WTC11 (cell line): Measurements from ENCODE around the gene CACNA1C. TPM values are rescaled to one million over a fixed set of nuclear protein-coding genes. Genes with fewer than 3 reads are reported as not detected.

ENCODE experiments used
- ATAC-seq: fragments of 200-7000 bp; cut with Tn5 transposase; 2 replicates; pipeline ENCODE4 v1.10.0; 2021; ENCODE audit warnings: mild to moderate bottlenecking, moderate library complexity
- CTCF ChIA-PET: fragments of 300-600 bp; sonication (Branson Sonifier 250); formaldehyde crosslinking; loops from one replicate; lab custom pipeline; 2021; ENCODE audit warnings: antibody characterized with exemption; lab: Charles Lee
- POLR2A ChIA-PET: fragments of 350-600 bp; sonication (Branson Sonifier 250); formaldehyde crosslinking; loops from one replicate; lab custom pipeline; 2021; ENCODE audit warnings: antibody characterized with exemption; lab: Charles Lee
- DNase-seq: peaks from one replicate; pipeline ENCODE4 v3.0.0; 2021; ENCODE audit warnings: low spot score
- H3K27ac Mint-ChIP-seq: 2 replicates; pipeline ENCODE4 v1.8.0; 2021; ENCODE audit warnings: mixed read lengths
- H3K27me3 Mint-ChIP-seq: 2 replicates; pipeline ENCODE4 v1.8.0; 2021; ENCODE audit warnings: low read depth, mild to moderate bottlenecking, moderate library complexity, mixed read lengths
- H3K36me3 Mint-ChIP-seq: 2 replicates; pipeline ENCODE4 v1.8.0; 2021; ENCODE audit warnings: mixed read lengths
- H3K4me1 Mint-ChIP-seq: 2 replicates; pipeline ENCODE4 v1.8.0; 2022; ENCODE audit warnings: mixed read lengths
- H3K4me3 Mint-ChIP-seq: 2 replicates; pipeline ENCODE4 v1.8.0; 2021; ENCODE audit warnings: mild to moderate bottlenecking, moderate library complexity, mixed read lengths
- H3K9me3 Mint-ChIP-seq: 2 replicates; pipeline ENCODE4 v1.8.0; 2021; ENCODE audit warnings: mixed read lengths
- ATF1 ChIP-seq: sonication (generic); formaldehyde crosslinking; IDR thresholded peaks from 2 replicates; pipeline ENCODE4 v1.8.1; 2023; ENCODE audit warnings: mild to moderate bottlenecking, moderate library complexity, missing genetic modification reagents
- CBFB ChIP-seq: sonication (generic); formaldehyde crosslinking; IDR thresholded peaks from 2 replicates; pipeline ENCODE4 v1.8.1; 2022; ENCODE audit warnings: mild to moderate bottlenecking, low read depth, missing genetic modification reagents
- ESRRA ChIP-seq: sonication (generic); formaldehyde crosslinking; IDR thresholded peaks from 2 replicates; pipeline ENCODE4 v1.8.1; 2022; ENCODE audit warnings: mild to moderate bottlenecking, missing genetic modification reagents, borderline replicate concordance
- FOXP1 ChIP-seq: sonication (generic); formaldehyde crosslinking; IDR thresholded peaks from 2 replicates; pipeline ENCODE4 v1.8.0; 2022; ENCODE audit warnings: missing genetic modification reagents, mild to moderate bottlenecking, moderate library complexity, borderline replicate concordance
- GABPB1 ChIP-seq: sonication (generic); formaldehyde crosslinking; IDR thresholded peaks from 2 replicates; pipeline ENCODE4 v1.8.1; 2023; ENCODE audit warnings: mild to moderate bottlenecking, missing genetic modification reagents
- GRHL2 ChIP-seq: fragments of 250-450 bp; sonication (Bioruptor Pico); IDR thresholded peaks from 2 replicates; pipeline ENCODE4 v1.8.0; 2022; ENCODE audit warnings: mild to moderate bottlenecking, moderate library complexity; ENCODE audit not compliant: insufficient replicate concordance, severe bottlenecking
- GTF2I ChIP-seq: fragments of 250-450 bp; sonication (Bioruptor Pico); conservative IDR thresholded peaks from 2 replicates; pipeline ENCODE4 v1.4.0; 2021; ENCODE audit warnings: mild to moderate bottlenecking
- IRF2 ChIP-seq: sonication (generic); formaldehyde crosslinking; IDR thresholded peaks from 2 replicates; pipeline ENCODE4 v1.8.0; 2022; ENCODE audit warnings: low read depth, missing genetic modification reagents, borderline replicate concordance
- KAT7 ChIP-seq: sonication (generic); formaldehyde crosslinking; IDR thresholded peaks from 2 replicates; pipeline ENCODE4 v1.8.1; 2023; ENCODE audit warnings: missing genetic modification reagents, mild to moderate bottlenecking, borderline replicate concordance
- MYBL2 ChIP-seq: sonication (generic); formaldehyde crosslinking; IDR thresholded peaks from 2 replicates; pipeline ENCODE4 v1.8.1; 2023; ENCODE audit warnings: mild to moderate bottlenecking, moderate library complexity, missing genetic modification reagents
- NR2C2 ChIP-seq: sonication (generic); formaldehyde crosslinking; IDR thresholded peaks from 2 replicates; pipeline ENCODE4 v1.8.0; 2022; ENCODE audit warnings: mild to moderate bottlenecking, missing genetic modification reagents
- NR3C1 ChIP-seq: sonication (generic); formaldehyde crosslinking; conservative IDR thresholded peaks from 2 replicates; pipeline ENCODE4 v1.8.1; 2023; ENCODE audit warnings: low read depth, mild to moderate bottlenecking, missing genetic modification reagents
- OVOL2 ChIP-seq: fragments of 250-450 bp; sonication (Bioruptor Pico); IDR thresholded peaks from 2 replicates; pipeline ENCODE4 v1.9.0; 2021; ENCODE audit warnings: mild to moderate bottlenecking, borderline replicate concordance
- PRRX2 ChIP-seq: fragments of 250-450 bp; sonication (Bioruptor Pico); IDR thresholded peaks from 2 replicates; pipeline ENCODE4 v1.8.0; 2021; ENCODE audit warnings: mild to moderate bottlenecking
- ZNF219 ChIP-seq: sonication (generic); formaldehyde crosslinking; IDR thresholded peaks from 2 replicates; pipeline ENCODE4 v1.8.0; 2023; ENCODE audit warnings: missing genetic modification reagents, mild to moderate bottlenecking, borderline replicate concordance
- total RNA-seq: library from RNA; stranded (reverse); gene quantifications from 3 replicates; pipeline ENCODE4 v1.2.3, GENCODE V29; 2021
- TF ChIP-seq, protein P1 (sequence below): sonication (generic); formaldehyde crosslinking; conservative IDR thresholded peaks from 2 replicates; pipeline ENCODE4 v1.8.1; 2022; ENCODE audit warnings: mild to moderate bottlenecking, missing genetic modification reagents
- TF ChIP-seq, protein P2 (sequence below): fragments of 250-450 bp; sonication (Bioruptor Pico); IDR thresholded peaks from 2 replicates; pipeline ENCODE4 v2.1.2; 2022; ENCODE audit warnings: mild to moderate bottlenecking, moderate library complexity
- TF ChIP-seq, protein P3 (sequence below): sonication (generic); formaldehyde crosslinking; IDR thresholded peaks from 2 replicates; pipeline ENCODE4 v1.8.1; 2022; ENCODE audit warnings: low read depth, missing genetic modification reagents, borderline replicate concordance
- TF ChIP-seq, protein P4 (sequence below): sonication (generic); formaldehyde crosslinking; IDR thresholded peaks from 2 replicates; pipeline ENCODE4 v1.8.0; 2023; ENCODE audit warnings: mild to moderate bottlenecking, missing genetic modification reagents
- TF ChIP-seq, protein P5 (sequence below): sonication (generic); formaldehyde crosslinking; IDR thresholded peaks from 2 replicates; pipeline ENCODE4 v1.8.0; 2023; ENCODE audit warnings: missing genetic modification reagents

Gene CACNA1C
- total RNA-seq, 1 experiment from 2014 or later = 1.7 TPM

DNA sequence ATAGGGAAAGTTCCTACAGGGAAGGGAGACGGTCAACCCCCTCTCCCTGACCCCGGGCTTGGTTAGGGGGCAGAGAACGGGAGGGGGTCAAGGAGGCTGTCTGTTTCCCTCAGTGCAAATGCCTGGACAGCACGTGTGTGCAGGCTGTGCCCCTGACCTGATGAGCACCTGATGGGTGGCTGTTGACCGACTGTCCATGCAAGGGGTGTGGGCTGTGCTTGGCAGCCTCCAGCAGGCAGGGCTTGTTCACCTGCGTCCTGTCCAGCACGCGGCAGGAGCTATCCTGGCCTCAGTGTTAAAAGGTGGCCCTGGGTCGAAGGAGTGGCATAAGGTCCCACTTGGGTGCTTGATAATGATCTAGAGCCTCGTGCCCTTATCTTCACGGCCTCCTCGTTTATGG is 221.0 kb downstream of the CACNA1C start (continued):
- TF ChIP-seq ESRRA (CRISPR knock-in tag) = no peak
- TF ChIP-seq GRHL2 = no peak

DNA sequence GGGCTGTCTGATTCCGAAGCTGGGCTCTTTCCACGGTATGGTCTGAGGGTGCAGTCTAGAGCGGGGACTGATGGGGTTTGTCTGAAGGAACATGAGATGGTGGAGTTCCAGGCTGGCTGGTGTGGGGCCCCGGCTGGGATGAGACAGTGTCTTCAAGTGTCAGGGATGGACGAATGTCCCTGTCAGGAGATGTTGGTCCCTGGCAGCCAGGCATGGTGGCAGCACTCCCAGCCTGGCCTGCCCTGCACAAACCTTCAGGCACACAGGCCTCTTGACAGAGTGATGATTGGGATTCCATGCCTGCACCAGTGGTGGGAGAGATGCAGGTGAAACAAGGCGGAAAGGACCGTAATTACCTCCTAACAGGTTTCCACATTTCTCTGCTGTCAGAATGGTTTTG is 221.9 kb downstream of the CACNA1C start:
- Mint-ChIP-seq H3K4me1 (no peaks in the 10 kb centered on the region), H3K27ac (no peak overlapping the region), H3K4me3 (no peak overlapping the region), H3K27me3 (no peaks in the 10 kb centered on the region; the same call in 1 of the 2 replicates), H3K9me3 (no peaks in the 10 kb centered on the region), H3K36me3 (no peaks in the 10 kb centered on the region)
- DNase-seq = no peak
- POLR2A ChIA-PET = no interaction called here
- TF ChIP-seq CBFB (CRISPR knock-in tag) (no peak), ESRRA (CRISPR knock-in tag) (no peak), GTF2I (CRISPR knock-in tag) (no peak), GABPB1 (CRISPR knock-in tag) (no peak), NR3C1 (CRISPR knock-in tag) (no peak), NR2C2 (CRISPR knock-in tag) (no peak), ZNF219 (CRISPR knock-in tag) (no peak), ATF1 (CRISPR knock-in tag) (no peak), IRF2 (CRISPR knock-in tag) (no peak), PRRX2 (CRISPR knock-in tag) (no peak), MYBL2 (no peak), KAT7 (CRISPR knock-in tag) (no peak), FOXP1 (CRISPR knock-in tag) (no peak), OVOL2 (CRISPR knock-in tag) (no peak)
- TF ChIP-seq, protein P1, sequence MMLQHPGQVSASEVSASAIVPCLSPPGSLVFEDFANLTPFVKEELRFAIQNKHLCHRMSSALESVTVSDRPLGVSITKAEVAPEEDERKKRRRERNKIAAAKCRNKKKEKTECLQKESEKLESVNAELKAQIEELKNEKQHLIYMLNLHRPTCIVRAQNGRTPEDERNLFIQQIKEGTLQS (CRISPR knock-in tag) = no peak
- TF ChIP-seq, protein P2, sequence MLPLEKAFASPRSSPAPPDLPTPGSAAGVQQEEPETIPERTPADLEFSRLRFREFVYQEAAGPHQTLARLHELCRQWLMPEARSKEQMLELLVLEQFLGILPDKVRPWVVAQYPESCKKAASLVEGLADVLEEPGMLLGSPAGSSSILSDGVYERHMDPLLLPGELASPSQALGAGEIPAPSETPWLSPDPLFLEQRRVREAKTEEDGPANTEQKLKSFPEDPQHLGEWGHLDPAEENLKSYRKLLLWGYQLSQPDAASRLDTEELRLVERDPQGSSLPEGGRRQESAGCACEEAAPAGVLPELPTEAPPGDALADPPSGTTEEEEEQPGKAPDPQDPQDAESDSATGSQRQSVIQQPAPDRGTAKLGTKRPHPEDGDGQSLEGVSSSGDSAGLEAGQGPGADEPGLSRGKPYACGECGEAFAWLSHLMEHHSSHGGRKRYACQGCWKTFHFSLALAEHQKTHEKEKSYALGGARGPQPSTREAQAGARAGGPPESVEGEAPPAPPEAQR (CRISPR knock-in tag) = no peak
- TF ChIP-seq, protein P3, sequence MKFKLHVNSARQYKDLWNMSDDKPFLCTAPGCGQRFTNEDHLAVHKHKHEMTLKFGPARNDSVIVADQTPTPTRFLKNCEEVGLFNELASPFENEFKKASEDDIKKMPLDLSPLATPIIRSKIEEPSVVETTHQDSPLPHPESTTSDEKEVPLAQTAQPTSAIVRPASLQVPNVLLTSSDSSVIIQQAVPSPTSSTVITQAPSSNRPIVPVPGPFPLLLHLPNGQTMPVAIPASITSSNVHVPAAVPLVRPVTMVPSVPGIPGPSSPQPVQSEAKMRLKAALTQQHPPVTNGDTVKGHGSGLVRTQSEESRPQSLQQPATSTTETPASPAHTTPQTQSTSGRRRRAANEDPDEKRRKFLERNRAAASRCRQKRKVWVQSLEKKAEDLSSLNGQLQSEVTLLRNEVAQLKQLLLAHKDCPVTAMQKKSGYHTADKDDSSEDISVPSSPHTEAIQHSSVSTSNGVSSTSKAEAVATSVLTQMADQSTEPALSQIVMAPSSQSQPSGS = no peak
- TF ChIP-seq, protein P4, sequence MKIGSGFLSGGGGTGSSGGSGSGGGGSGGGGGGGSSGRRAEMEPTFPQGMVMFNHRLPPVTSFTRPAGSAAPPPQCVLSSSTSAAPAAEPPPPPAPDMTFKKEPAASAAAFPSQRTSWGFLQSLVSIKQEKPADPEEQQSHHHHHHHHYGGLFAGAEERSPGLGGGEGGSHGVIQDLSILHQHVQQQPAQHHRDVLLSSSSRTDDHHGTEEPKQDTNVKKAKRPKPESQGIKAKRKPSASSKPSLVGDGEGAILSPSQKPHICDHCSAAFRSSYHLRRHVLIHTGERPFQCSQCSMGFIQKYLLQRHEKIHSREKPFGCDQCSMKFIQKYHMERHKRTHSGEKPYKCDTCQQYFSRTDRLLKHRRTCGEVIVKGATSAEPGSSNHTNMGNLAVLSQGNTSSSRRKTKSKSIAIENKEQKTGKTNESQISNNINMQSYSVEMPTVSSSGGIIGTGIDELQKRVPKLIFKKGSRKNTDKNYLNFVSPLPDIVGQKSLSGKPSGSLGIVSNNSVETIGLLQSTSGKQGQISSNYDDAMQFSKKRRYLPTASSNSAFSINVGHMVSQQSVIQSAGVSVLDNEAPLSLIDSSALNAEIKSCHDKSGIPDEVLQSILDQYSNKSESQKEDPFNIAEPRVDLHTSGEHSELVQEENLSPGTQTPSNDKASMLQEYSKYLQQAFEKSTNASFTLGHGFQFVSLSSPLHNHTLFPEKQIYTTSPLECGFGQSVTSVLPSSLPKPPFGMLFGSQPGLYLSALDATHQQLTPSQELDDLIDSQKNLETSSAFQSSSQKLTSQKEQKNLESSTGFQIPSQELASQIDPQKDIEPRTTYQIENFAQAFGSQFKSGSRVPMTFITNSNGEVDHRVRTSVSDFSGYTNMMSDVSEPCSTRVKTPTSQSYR (CRISPR knock-in tag) = no peak
- TF ChIP-seq, protein P5, sequence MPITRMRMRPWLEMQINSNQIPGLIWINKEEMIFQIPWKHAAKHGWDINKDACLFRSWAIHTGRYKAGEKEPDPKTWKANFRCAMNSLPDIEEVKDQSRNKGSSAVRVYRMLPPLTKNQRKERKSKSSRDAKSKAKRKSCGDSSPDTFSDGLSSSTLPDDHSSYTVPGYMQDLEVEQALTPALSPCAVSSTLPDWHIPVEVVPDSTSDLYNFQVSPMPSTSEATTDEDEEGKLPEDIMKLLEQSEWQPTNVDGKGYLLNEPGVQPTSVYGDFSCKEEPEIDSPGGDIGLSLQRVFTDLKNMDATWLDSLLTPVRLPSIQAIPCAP (CRISPR knock-in tag) = no peak
- no peak for ATAC-seq
- CTCF ChIA-PET = interaction anchor here (1.0 kb wide), 2 partner anchors 9 to 11 kb away, joined by 3 to 4 read pairs; no protein-coding TSS in a partner anchor
